NT2/D1 (cell line): Measurements from ENCODE around the gene PNMA8B.

Source experiments
- DNase-seq: peaks from one replicate; pipeline ENCODE4 v3.0.0-alpha.2; 2011; ENCODE audit warnings: low read depth, low spot score
- H3K27me3 ChIP-seq: 2 replicates; pipeline ENCODE4 v1.6.0; 2011; ENCODE audit warnings: mild to moderate bottlenecking; ENCODE audit not compliant: insufficient read length, insufficient read depth
- H3K36me3 ChIP-seq: 2 replicates; pipeline ENCODE4 v1.6.1; 2011; ENCODE audit warnings: mild to moderate bottlenecking, low read length, mixed read lengths; ENCODE audit not compliant: insufficient read depth, insufficient read length
- H3K4me1 ChIP-seq: 2 replicates; pipeline ENCODE4 v1.5.1; 2011; ENCODE audit not compliant: insufficient read depth, insufficient read length
- H3K4me3 ChIP-seq: 2 replicates; pipeline ENCODE4 v1.5.1; 2011; ENCODE audit warnings: low read depth; ENCODE audit not compliant: insufficient read length
- H3K9ac ChIP-seq: 2 replicates; pipeline ENCODE4 v1.6.0; 2011; ENCODE audit warnings: low read depth; ENCODE audit not compliant: insufficient read length
- H3K9me3 ChIP-seq: 2 replicates; pipeline ENCODE4 v1.5.1; 2011; ENCODE audit warnings: mild to moderate bottlenecking, low read length; ENCODE audit not compliant: insufficient read depth
- SUZ12 ChIP-seq: IDR thresholded peaks from 2 replicates; pipeline ENCODE4 v1.6.1; 2011; ENCODE audit not compliant: insufficient read length, insufficient read depth; ENCODE audit errors: extremely low read depth
- YY1 ChIP-seq: IDR thresholded peaks from 2 replicates; pipeline ENCODE4 v1.6.1; 2011; ENCODE audit not compliant: insufficient read length, insufficient read depth
- ZNF274 ChIP-seq: IDR thresholded peaks from 2 replicates; pipeline ENCODE4 v1.6.1; 2011; ENCODE audit warnings: mild to moderate bottlenecking, low read depth, low read length

PNMA8B gene

DNA sequence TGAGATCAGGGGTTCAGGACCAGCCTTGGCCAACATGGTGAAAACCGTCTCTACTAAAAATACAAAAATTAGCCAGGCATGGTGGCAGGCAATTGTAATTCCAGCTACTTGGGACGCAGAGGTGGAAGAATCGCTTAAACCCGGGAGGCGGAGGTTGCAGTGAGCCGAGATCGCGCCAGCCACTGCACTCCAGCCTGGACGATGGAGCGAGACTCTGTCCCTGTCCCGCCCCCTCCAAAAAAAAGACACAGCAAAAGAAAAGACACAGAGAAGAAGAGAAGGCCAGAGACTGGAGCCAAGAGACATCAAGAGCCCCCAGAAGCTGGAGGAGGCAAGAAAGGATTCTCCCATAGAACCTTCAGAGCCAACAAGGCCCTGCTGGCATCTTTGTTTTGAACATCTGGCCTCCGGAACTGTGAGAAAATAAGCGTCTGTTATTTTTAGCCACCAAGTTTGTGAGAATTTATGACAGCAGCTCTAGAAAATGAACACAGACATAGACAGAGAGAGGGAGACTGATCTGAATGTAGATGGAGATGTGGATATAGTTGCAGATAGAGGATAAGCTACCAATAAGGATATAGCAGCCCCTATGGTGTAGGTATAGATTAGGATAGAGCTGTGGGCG is 25.7 kb upstream of the PNMA8B start:
- Histone ChIP-seq H3K4me3 (peak overlapping the region; percentile 30), H3K9ac (no peak overlapping the region), H3K4me1 (no peaks in the 10 kb centered on the region), H3K36me3 (no peaks in the 10 kb centered on the region), H3K27me3 (no peaks in the 10 kb centered on the region), H3K9me3 (no peaks in the 10 kb centered on the region)
- TF ChIP-seq ZNF274, result no peak
- TF ChIP-seq SUZ12, result no peak
- no peak for TF ChIP-seq YY1
- no peak for DNase-seq

DNA sequence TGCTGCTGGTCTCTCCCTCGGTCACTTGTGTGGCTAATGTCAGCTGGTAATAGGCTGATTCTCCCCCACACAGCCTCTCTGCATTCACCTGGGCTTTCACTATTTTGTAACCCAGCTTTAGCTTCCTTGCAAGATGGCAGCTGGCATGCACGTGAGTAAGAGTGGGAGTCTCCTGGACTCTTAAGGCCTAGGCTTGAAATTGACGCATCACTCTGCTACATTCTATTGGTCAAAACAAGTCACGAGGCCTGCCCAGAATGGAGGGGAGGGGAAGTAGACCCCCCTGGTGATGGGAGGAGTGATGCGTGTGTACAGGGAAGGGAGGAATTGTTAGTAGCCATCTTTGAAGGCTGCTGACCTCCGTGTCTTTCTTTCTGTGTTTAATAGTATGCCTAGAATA is 24.9 kb upstream of the PNMA8B start:
- no peak for DNase-seq
- Histone ChIP-seq H3K4me1 (no peaks in the 10 kb centered on the region), H3K4me3 (no peak overlapping the region), H3K9ac (no peak overlapping the region), H3K9me3 (no peaks in the 10 kb centered on the region), H3K27me3 (no peaks in the 10 kb centered on the region), H3K36me3 (no peaks in the 10 kb centered on the region)
- TF ChIP-seq ZNF274, result no peak
- TF ChIP-seq YY1, result no peak
- no peak for TF ChIP-seq SUZ12

- no peaks in the 10 kb centered on the region for H3K36me3 ChIP-seq
- no peaks in the 10 kb centered on the region for H3K9me3 ChIP-seq
- H3K4me3 ChIP-seq, result no peak overlapping the region
- no peak for TF ChIP-seq YY1
- no peak for TF ChIP-seq SUZ12
- TF ChIP-seq ZNF274, result no peak
- H3K9ac ChIP-seq, result no peak overlapping the region
- DNase-seq, result no peak
- no peaks in the 10 kb centered on the region for H3K27me3 ChIP-seq
- no peaks in the 10 kb centered on the region for H3K4me1 ChIP-seq
Observed at GRCh38 chr19:46517471-46517870, 21.8 kb upstream of the PNMA8B start.

DNA sequence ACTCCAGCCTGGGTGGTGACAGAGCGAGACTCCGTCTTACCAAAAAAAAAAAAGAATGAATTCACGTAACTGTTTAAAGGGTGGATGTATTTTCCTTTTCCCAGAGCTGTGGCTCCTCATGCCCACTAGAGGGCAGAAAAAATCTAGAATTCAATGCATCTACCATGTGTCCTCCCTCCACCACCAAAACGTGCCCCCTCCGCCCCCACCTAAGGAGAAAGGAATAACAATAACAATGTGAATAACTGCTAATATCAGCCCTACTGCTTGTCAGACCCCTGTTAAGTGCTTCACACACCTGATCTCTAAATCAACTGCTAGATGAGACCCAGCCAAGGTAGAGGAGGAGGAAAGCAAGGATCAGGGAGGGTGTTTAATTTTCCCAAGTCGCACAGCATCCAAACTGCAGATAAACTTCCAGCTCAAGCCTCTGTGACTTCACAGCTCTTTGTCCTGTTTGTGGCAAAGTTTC is 20.2 kb upstream of the PNMA8B start:
- Histone ChIP-seq H3K4me1 (no peaks in the 10 kb centered on the region), H3K9me3 (no peaks in the 10 kb centered on the region), H3K9ac (no peak overlapping the region), H3K27me3 (no peaks in the 10 kb centered on the region), H3K36me3 (no peaks in the 10 kb centered on the region), H3K4me3 (no peak overlapping the region)
- no peak for DNase-seq
- TF ChIP-seq YY1 (no peak), ZNF274 (no peak), SUZ12 (no peak)

GRCh38 chr19:46515290-46515609 is 19.6 kb upstream of the PNMA8B start:
- no peaks in the 10 kb centered on the region for H3K4me1 ChIP-seq
- DNase-seq, result no peak
- H3K9ac ChIP-seq, result no peak overlapping the region
- TF ChIP-seq YY1 (no peak), ZNF274 (no peak), SUZ12 (no peak)
- H3K36me3 ChIP-seq, result no peaks in the 10 kb centered on the region
- H3K27me3 ChIP-seq, result no peaks in the 10 kb centered on the region
- H3K9me3 ChIP-seq, result no peaks in the 10 kb centered on the region
- H3K4me3 ChIP-seq, result no peak overlapping the region

DNA sequence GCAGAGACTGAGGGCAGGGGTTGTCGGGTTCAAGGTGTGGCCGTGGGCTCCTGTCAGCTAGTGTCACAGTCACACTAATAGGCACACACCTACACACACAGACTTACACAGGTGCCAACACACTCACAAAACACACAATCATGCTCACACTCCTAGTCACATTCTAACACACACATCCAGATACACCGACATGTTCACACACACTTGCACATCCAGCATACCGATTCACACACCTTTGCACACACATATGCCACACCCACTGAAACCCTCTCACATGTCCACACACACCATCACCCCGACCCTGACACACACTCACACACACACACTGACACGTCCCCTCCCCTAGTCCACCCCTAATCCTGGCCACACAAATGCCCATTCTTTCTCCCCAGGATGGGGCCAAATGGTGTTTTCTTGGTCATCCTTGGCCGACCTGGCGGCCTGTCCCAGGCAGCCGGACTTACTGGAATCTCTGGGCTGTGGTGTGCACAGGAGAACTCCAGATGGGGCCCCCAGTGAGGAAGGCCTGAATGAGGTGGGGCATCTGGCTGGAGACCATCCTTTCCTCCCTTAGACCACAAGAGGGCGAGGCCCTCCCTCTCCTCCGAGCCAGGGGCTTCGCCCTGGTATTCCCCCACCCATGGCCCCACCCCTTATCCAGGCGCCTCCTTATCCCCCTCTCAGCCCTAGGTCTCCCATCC is 19.1 kb upstream of the PNMA8B start:
- H3K9ac ChIP-seq, result no peak overlapping the region
- DNase-seq, result no peak
- no peaks in the 10 kb centered on the region for H3K27me3 ChIP-seq
- H3K4me1 ChIP-seq, result no peaks in the 10 kb centered on the region
- TF ChIP-seq ZNF274 (no peak), SUZ12 (no peak), YY1 (no peak)
- no peaks in the 10 kb centered on the region for H3K9me3 ChIP-seq
- H3K4me3 ChIP-seq, result no peak overlapping the region
- H3K36me3 ChIP-seq, result no peaks in the 10 kb centered on the region

GRCh38 chr19:46513461-46514236 is 18.0 kb upstream of the PNMA8B start:
- Histone ChIP-seq H3K27me3 (no peaks in the 10 kb centered on the region), H3K4me1 (no peaks in the 10 kb centered on the region), H3K36me3 (no peaks in the 10 kb centered on the region), H3K9me3 (no peaks in the 10 kb centered on the region), H3K4me3 (no peak overlapping the region), H3K9ac (no peak overlapping the region)
- peak; percentile 57 for DNase-seq
- TF ChIP-seq ZNF274 (no peak), YY1 (no peak), SUZ12 (no peak)
